Measurements from ENCODE around the gene MAML1.

Gene MAML1

GRCh38 chr5:179822059-179822432, 89.4 kb downstream of the MAML1 start:
- no peak for DNase-seq (ENCODE audit: low read depth in 2 of 2)

- no peak for DNase-seq (ENCODE audit: low read depth in 2 of 2)
These were observed 89.9 kb downstream of the MAML1 start for GRCh38 chr5:179822444-179822990.

GRCh38 chr5:179823937-179824744, 91.5 kb downstream of the MAML1 start:
- DNase-seq (ENCODE audit: low read depth in 2 of 2), result no peak

- DNase-seq (ENCODE audit: low read depth in 2 of 2), result no peak
These were observed 92.1 kb downstream of the MAML1 start for GRCh38 chr5:179824745-179825112.

- DNase-seq (ENCODE audit: low read depth in 2 of 2), result no peak
These were observed 93.1 kb downstream of the MAML1 start for GRCh38 chr5:179825655-179826182.
